Measurements from ENCODE around the gene ARHGEF3.

DNA sequence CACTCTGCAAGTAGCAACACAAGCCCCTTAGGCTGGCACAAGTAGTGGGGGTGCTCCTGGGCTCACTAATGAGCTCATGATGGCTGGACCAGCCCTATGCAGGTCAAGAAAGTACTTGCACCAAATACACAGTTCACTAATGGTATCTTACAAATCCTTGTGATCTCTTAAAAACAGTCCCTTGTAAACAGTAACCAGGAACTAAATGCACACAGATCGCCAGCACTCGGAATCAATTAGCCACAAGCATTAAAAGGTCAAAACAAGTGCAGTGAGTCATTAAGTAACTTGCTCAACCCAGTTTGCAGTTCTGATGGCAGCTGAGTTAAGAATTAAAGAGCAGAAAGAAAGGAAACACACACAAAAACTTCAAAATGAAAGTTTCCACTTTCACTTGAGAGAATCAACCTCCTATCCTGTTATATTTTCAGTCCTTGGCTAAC is 43.2 kb downstream of the ARHGEF3 start:
- no peak for TF ChIP-seq POLR2A (IDR thresholded peaks at IDR 0.05; ENCODE audit: low read depth)
- TF ChIP-seq, protein P1, sequence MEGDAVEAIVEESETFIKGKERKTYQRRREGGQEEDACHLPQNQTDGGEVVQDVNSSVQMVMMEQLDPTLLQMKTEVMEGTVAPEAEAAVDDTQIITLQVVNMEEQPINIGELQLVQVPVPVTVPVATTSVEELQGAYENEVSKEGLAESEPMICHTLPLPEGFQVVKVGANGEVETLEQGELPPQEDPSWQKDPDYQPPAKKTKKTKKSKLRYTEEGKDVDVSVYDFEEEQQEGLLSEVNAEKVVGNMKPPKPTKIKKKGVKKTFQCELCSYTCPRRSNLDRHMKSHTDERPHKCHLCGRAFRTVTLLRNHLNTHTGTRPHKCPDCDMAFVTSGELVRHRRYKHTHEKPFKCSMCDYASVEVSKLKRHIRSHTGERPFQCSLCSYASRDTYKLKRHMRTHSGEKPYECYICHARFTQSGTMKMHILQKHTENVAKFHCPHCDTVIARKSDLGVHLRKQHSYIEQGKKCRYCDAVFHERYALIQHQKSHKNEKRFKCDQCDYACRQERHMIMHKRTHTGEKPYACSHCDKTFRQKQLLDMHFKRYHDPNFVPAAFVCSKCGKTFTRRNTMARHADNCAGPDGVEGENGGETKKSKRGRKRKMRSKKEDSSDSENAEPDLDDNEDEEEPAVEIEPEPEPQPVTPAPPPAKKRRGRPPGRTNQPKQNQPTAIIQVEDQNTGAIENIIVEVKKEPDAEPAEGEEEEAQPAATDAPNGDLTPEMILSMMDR (IDR thresholded peaks at IDR 0.05) = no peak
- no peak for TF ChIP-seq EP300 (IDR thresholded peaks at IDR 0.05)
